Activated CD4-positive, alpha-beta memory T cell treated with anti-CD3 and anti-CD28 coated beads for 36 hours (primary cell): ENCODE data around the gene LEPROT. TPM values are rescaled to one million over a fixed set of nuclear protein-coding genes. Genes with fewer than 3 reads are reported as not detected.

Experiments used
- CTCF ChIA-PET: fragments of 350-600 bp; sonication (Branson Sonifier 250); formaldehyde crosslinking; loops from one replicate; lab custom pipeline; 2021; ENCODE audit warnings: antibody characterized with exemption, inconsistent platforms; lab: Charles Lee
- POLR2A ChIA-PET: fragments of 350-600 bp; sonication (Branson Sonifier 250); formaldehyde crosslinking; loops from one replicate; lab custom pipeline; 2021; ENCODE audit warnings: antibody characterized with exemption; lab: Charles Lee
- DNase-seq: peaks from one replicate; pipeline ENCODE4 v3.0.0-alpha.2; 2020
- H3K27ac Mint-ChIP-seq: one replicate; pipeline ENCODE4 v1.8.0; 2021; ENCODE audit warnings: mixed read lengths
- H3K27me3 Mint-ChIP-seq: one replicate; pipeline ENCODE4 v1.8.0; 2021; ENCODE audit warnings: mixed read lengths
- H3K36me3 Mint-ChIP-seq: one replicate; pipeline ENCODE4 v1.8.0; 2021; ENCODE audit warnings: mixed read lengths
- H3K4me1 Mint-ChIP-seq: one replicate; pipeline ENCODE4 v1.8.0; 2021; ENCODE audit warnings: low read depth, mixed read lengths
- H3K4me3 Mint-ChIP-seq: one replicate; pipeline ENCODE4 v1.8.0; 2021; ENCODE audit warnings: mild to moderate bottlenecking, mixed read lengths
- H3K9me3 Mint-ChIP-seq: one replicate; pipeline ENCODE4 v1.8.0; 2021; ENCODE audit warnings: mixed read lengths
- intact Hi-C: fragments of 100-400 bp; cut with micrococcal nuclease; formaldehyde crosslinking; loops from one replicate; pipeline ENCODE4 v1.15.1; 2023
- total RNA-seq, 2 experiments: library from RNA; stranded (reverse); gene quantifications; one replicate each; pipeline ENCODE4 v1.2.3, GENCODE V29; 2021

Gene LEPROT
- total RNA-seq, 2 experiments from 2014 or later, result 17.9 to 19.6 TPM

DNA sequence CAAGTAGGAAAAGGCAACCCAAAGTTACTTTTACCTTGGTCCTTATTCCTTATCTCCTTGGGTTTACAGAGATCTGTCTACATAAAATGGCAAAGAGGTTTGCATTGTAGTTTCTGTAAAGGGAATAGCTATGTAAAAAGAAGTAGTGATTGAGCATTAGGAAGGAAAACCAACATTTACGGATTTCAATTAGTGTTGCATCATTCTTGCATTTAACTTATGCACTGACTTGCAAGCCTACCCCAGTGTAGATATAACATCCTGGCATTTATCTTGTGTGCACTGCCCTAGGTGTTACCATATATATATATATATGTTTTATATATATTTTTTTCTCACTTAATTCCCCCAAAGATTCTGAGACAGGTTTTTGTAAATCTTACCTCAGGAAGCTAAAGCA lies 3.7 kb upstream of the LEPROT start:
- DNase-seq, result no peak
- peaks cover 12% of the 10 kb centered on the region for H3K4me1 Mint-ChIP-seq
- CTCF ChIA-PET, result interaction anchor here (1.5 to 3.9 kb wide), 2 partner anchors 14 to 162 kb away, joined by 5 to 28 read pairs; no protein-coding TSS in a partner anchor
- intact Hi-C loops, result no loop called here
- H3K9me3 Mint-ChIP-seq, result no peaks in the 10 kb centered on the region
- H3K27ac Mint-ChIP-seq, result no peak overlapping the region
- H3K27me3 Mint-ChIP-seq, result no peaks in the 10 kb centered on the region
- no peak overlapping the region for H3K4me3 Mint-ChIP-seq
- POLR2A ChIA-PET, result interaction anchor here (0.8 kb wide), 1 partner anchor 19 kb away, joined by 3 read pairs; no protein-coding TSS in a partner anchor
- H3K36me3 Mint-ChIP-seq, result peaks cover 1% of the 10 kb centered on the region

DNA sequence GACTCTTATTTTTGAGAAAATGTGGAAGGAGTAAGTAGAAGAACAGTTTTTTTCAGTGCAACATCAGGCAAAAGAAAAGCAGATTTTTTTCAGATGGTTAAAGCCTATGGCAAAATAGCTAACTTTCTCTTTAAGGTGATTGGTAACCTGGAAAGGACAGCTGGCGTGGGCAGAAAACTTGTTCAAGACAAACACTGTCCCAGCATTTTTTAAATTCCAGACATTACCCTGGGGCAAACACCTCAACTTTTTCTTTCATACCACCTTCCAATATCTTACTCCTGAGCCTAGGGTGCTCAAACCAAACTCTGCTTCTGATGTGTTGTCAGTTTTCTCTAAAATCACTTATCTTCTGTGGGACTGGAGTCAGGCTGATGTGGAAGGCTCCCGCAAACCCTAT lies 2.7 kb upstream of the LEPROT start:
- DNase-seq, result no peak
- no peak overlapping the region for H3K4me3 Mint-ChIP-seq
- peaks cover 10% of the 10 kb centered on the region for H3K4me1 Mint-ChIP-seq
- CTCF ChIA-PET, result interaction anchor here (1.5 to 3.9 kb wide), 2 partner anchors 13 to 163 kb away, joined by 5 to 28 read pairs; no protein-coding TSS in a partner anchor
- no peaks in the 10 kb centered on the region for H3K36me3 Mint-ChIP-seq
- no peaks in the 10 kb centered on the region for H3K27me3 Mint-ChIP-seq
- POLR2A ChIA-PET, result no interaction called here
- no peaks in the 10 kb centered on the region for H3K9me3 Mint-ChIP-seq
- intact Hi-C loops, result no loop called here
- H3K27ac Mint-ChIP-seq, result no peak overlapping the region

DNA sequence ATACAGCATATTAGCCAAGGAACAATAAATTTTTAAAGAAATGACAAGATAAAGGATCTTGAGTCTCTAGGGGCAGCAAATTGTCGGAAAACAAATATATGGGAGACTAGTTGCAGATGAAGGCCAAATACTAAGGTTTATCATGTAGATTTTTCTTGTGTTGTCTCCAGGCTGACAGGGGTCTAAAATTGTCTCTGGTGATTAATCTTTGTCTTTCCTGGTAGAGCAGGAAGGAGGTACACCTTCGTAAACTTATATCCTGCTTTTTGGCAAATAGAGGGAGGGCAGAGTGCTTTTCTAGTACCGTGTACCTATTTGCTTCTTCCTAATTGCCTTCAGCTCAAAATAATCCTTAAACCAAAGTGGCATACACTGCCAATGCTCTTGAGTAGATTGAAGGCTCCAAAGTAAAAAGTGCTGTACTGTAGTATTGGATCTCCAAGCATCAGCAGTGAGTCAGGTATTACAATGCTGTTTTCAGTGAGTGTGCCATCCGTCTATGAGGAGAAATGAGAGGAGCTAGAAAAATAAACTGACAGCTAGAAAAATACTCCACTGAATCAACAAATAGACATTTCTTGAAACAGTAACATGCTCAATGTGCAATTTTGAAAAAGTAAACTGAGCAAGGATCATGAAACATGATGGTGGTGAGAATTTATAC lies 1.8 kb upstream of the LEPROT start:
- POLR2A ChIA-PET, result interaction anchor here (1.5 to 2.2 kb wide), 3 partner anchors 21 to 28 kb away, joined by 4 to 18 read pairs (median 6); no protein-coding TSS in a partner anchor
- Mint-ChIP-seq H3K27ac (no peak overlapping the region), H3K4me3 (no peak overlapping the region), H3K9me3 (no peaks in the 10 kb centered on the region), H3K36me3 (no peaks in the 10 kb centered on the region), H3K4me1 (peaks cover 11% of the 10 kb centered on the region), H3K27me3 (no peaks in the 10 kb centered on the region)
- no peak for DNase-seq
- intact Hi-C loops, result no loop called here
- CTCF ChIA-PET, result interaction anchor here (2.2 to 3.9 kb wide), 2 partner anchors 12 to 25 kb away, joined by 13 to 28 read pairs; no protein-coding TSS in a partner anchor

DNA sequence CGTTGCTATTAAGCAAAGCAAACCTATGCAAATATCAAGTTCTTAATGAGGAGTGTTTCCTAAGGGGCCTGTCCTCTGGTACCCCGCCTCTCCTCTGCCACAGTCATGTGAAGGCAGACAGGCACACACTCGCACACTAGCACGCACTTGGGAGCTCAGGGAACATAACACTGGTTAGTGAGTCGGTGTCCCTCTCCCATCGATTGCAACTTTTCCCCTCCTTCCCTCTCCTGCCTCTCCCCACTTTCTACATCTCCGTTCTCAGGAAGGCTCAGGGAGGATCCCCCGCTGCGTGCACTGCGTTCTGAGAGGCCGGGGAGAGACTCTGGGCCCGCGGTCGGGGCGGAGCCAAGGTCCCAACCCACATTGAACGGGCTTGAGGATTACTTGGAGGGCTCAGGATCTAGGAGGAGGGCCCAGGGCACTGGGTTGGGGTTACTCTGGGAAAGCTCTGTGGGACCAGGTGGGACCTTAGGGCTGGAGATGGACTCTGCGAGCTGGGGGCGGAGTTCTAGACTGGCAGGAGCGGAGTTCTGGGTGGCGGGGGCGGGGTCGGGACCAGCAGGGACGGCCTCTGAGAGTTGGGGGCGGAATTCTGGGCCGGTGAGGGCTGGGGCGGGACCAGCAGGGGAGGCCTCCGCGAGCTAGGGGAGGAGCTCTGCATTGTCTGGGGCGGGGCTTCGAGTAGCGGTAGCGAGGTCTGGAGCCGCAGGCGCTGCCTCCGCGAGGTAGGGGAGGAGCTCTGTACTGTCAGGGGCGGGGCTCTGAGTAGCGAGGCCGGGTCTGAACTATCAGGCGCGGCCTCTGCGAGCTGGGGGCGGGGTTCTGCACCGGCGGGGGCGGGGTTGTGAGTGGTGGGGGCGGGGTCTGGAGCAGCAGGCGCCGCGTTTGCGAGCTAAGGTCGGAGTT lies 533 bp upstream of the LEPROT start:
- H3K9me3 Mint-ChIP-seq, result no peaks in the 10 kb centered on the region
- peak; percentile 99 for DNase-seq
- intact Hi-C loops, result loop anchor here (1.0 to 5.0 kb wide), 9 partner anchors 22 to 954 kb away; partner anchors contain the start of gene JAK1
- no peaks in the 10 kb centered on the region for H3K27me3 Mint-ChIP-seq
- H3K27ac Mint-ChIP-seq, result peak overlapping the region; percentile 88
- peaks cover 21% of the 10 kb centered on the region for H3K4me1 Mint-ChIP-seq
- ChIA-PET CTCF (interaction anchor here (1.0 to 3.9 kb wide), 4 partner anchors 11 to 165 kb away, joined by 3 to 28 read pairs (median 11); no protein-coding TSS in a partner anchor), POLR2A (interaction anchor here (0.8 to 2.2 kb wide), 6 partner anchors 11 to 37 kb away, joined by 3 to 18 read pairs (median 4); no protein-coding TSS in a partner anchor)
- H3K4me3 Mint-ChIP-seq, result peak overlapping the region; percentile 90
- peaks cover 8% of the 10 kb centered on the region for H3K36me3 Mint-ChIP-seq

DNA sequence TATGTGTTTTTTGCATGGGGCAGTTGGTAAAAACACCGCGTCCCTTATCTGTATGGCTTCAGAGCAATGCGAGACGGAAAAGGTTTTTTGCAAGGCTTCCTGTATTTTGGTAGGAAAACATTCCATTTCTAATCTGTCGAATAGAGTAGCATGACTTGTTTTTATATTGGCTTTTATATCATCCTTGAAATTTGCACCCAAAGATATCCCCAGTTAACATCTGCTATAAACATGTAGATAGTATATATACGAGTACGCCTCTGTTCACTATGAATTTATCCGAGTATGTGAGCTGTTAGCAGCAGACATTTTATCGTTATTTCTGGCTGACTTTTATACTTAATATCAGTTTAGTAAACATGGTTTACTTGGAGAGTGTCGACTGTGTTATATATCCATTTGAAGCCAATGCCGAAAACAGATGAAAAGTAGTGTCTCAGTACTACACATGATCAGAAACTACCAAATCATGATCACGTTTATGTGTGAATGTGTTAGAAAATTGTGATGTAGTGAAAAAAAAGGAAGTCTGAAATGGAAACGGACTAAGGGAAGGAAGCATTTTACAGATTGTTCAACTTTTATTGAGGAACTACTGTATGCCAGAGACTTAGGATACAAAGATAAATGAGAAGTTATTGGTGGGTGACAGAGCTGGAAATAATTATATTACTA lies 1.0 kb downstream of the LEPROT start:
- CTCF ChIA-PET, result interaction anchor here (1.7 kb wide), 1 partner anchor 167 kb away, joined by 6 read pairs; no protein-coding TSS in a partner anchor
- DNase-seq, result no peak
- Mint-ChIP-seq H3K4me3 (no peak overlapping the region), H3K4me1 (peaks cover 21% of the 10 kb centered on the region), H3K27ac (no peak overlapping the region), H3K27me3 (no peaks in the 10 kb centered on the region), H3K9me3 (no peaks in the 10 kb centered on the region), H3K36me3 (peaks cover 21% of the 10 kb centered on the region)
- intact Hi-C loops, result loop anchor here (2.0 to 5.0 kb wide), 6 partner anchors 353 to 1503 kb away; partner anchors contain the start of genes DNAI4, JAK1 and MIER1
- POLR2A ChIA-PET, result no interaction called here

DNA sequence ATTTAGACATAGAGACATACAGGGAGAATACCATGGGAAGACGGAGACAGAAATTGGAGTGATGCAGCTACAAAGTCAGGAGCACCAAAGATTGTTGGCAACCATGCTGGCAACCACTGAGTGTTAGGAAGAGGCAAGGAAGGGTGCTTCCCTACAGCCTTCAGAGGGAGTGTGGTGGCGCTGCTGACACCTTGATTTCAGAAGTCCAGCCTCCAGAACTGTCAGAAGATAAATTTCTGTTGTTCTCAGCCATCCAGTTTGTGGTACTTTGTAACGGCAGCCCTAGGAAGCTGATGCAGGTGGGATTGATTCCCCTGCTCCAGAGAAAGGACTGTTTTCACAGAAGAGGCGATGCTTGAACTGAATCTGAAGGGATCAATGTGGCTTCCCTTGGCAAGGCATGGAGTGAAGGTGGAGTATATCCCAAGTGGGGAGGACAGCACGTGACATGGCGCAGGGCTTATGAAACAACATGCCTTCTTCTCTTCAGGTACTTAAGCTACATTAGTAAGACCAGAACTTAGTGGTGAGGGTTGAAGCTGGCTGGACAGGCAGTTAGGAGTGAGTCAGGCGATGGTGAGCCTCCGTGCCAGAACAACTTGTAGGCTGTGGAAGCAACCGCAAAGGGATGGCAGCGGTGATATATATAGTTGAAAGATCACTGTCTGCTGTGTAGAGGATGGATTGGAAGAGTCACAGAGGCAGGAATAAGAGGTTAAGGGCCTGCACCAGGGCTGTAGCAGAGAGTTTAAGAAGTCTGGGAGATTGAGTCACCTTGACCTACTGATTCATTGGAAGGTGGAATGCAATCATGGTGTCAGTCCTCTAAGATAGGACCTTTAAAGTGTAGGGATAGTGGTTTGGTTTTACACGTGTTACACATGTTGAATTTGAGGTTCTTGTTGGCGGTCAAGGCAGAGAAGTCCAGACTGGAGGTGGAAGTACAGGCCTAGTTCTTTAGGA lies 2.1 kb downstream of the LEPROT start:
- no peaks in the 10 kb centered on the region for H3K27me3 Mint-ChIP-seq
- H3K9me3 Mint-ChIP-seq, result no peaks in the 10 kb centered on the region
- no peak overlapping the region for H3K27ac Mint-ChIP-seq
- DNase-seq, result peak; percentile 10
- no peak overlapping the region for H3K4me3 Mint-ChIP-seq
- intact Hi-C loops, result loop anchor here (2.0 to 5.0 kb wide), 4 partner anchors 500 to 1502 kb away; partner anchors contain the start of genes DNAI4 and MIER1
- POLR2A ChIA-PET, result interaction anchor here (1.6 kb wide), 1 partner anchor 29 kb away, joined by 10 read pairs; no protein-coding TSS in a partner anchor
- peaks cover 21% of the 10 kb centered on the region for H3K4me1 Mint-ChIP-seq
- peaks cover 22% of the 10 kb centered on the region for H3K36me3 Mint-ChIP-seq
- CTCF ChIA-PET, result interaction anchor here (1.7 kb wide), 1 partner anchor 168 kb away, joined by 6 read pairs; no protein-coding TSS in a partner anchor

DNA sequence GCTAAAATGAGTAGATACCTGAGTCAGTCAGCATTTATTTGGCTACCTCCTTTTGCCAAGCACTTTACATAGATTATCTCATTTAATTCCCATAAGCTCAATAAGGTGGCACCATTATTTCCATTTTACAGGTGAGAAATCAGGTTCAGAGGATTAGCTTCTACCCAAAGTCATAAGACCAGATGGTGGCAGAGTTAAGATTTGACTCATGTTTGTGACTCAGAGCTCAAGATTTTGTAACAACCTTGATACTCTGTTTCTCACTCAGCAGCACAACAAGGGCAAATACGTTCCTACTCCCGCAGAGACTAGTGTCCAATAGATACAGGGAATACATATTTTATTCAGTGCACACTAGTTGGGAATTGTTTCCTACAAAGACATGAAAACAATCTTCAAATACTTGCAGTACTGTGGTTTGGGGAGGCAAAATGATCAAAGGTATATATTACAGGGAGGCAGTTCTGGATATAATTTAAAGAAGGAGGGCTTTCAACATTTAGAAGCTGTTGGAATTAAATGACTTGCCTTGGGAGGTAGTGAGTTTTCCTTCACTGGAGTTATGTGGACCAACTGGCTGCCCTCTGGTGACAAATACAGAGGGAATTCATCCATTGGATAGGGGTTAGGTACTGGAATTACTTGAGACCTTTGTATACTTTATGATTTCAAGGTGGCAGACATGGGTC lies 3.6 kb downstream of the LEPROT start:
- peak overlapping the region; percentile 34 for H3K27ac Mint-ChIP-seq
- peak; percentile 11 for DNase-seq
- ChIA-PET POLR2A (interaction anchor here (1.1 to 1.6 kb wide), 2 partner anchors 30 to 170 kb away, joined by 4 to 10 read pairs; no protein-coding TSS in a partner anchor), CTCF (interaction anchor here (0.6 to 0.7 kb wide), 2 partner anchors 171 to 175 kb away, joined by 3 to 4 read pairs; no protein-coding TSS in a partner anchor)
- intact Hi-C loops, result loop anchor here (1.0 to 5.0 kb wide), 7 partner anchors 31 to 1501 kb away; partner anchors contain the start of genes AK4, DNAI4 and MIER1
- H3K4me1 Mint-ChIP-seq, result peaks cover 20% of the 10 kb centered on the region
- H3K4me3 Mint-ChIP-seq, result no peak overlapping the region
- H3K27me3 Mint-ChIP-seq, result no peaks in the 10 kb centered on the region
- peaks cover 25% of the 10 kb centered on the region for H3K36me3 Mint-ChIP-seq
- no peaks in the 10 kb centered on the region for H3K9me3 Mint-ChIP-seq

DNA sequence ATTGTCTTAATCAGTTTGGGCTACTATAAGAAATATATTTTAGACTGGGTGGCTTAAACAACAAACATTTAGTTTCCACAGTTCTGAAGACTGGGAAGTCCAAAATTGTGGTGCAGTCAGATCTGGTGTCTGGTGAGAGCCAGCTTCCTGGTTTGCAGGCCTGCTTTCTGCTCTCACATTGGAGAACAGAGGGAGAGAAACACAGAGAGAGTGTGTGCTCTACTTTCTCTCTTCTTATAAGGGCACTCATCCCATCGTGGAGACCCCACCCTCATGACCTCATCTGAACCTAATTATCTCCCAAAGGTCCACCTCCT lies 4.1 kb downstream of the LEPROT start:
- H3K4me1 Mint-ChIP-seq, result peaks cover 16% of the 10 kb centered on the region
- no peak overlapping the region for H3K4me3 Mint-ChIP-seq
- H3K27ac Mint-ChIP-seq, result no peak overlapping the region
- ChIA-PET CTCF (interaction anchor here (0.6 to 1.3 kb wide), 2 partner anchors 172 to 263 kb away, joined by 3 to 4 read pairs; no protein-coding TSS in a partner anchor), POLR2A (interaction anchor here (1.1 kb wide), 1 partner anchor 170 kb away, joined by 4 read pairs; no protein-coding TSS in a partner anchor)
- no peaks in the 10 kb centered on the region for H3K9me3 Mint-ChIP-seq
- DNase-seq, result no peak
- H3K36me3 Mint-ChIP-seq, result peaks cover 25% of the 10 kb centered on the region
- H3K27me3 Mint-ChIP-seq, result no peaks in the 10 kb centered on the region
- intact Hi-C loops, result loop anchor here (1.0 to 5.0 kb wide), 6 partner anchors 31 to 928 kb away; partner anchors contain the start of gene AK4

DNA sequence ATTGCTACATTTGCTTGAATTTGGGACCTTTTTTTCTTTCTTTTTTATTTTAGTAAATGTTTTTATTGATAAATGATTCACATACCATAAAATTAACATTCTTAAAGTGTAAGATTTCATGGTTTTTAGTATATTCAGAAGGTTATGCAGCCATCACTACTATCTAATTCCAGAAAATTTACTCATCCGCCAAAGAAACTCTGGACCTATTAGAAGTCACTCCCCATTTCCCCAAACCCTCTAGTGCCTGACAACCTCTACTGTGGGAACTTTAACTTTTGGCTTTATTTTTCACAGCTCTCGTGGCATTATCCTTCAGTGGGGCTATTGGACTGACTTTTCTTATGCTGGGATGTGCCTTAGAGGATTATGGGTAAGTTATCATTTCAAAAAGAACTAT lies 4.5 kb downstream of the LEPROT start:
- H3K9me3 Mint-ChIP-seq, result no peaks in the 10 kb centered on the region
- POLR2A ChIA-PET, result no interaction called here
- H3K36me3 Mint-ChIP-seq, result peaks cover 25% of the 10 kb centered on the region
- CTCF ChIA-PET, result interaction anchor here (1.3 kb wide), 1 partner anchor 262 kb away, joined by 3 read pairs; no protein-coding TSS in a partner anchor
- H3K4me3 Mint-ChIP-seq, result no peak overlapping the region
- no peak overlapping the region for H3K27ac Mint-ChIP-seq
- no peak for DNase-seq
- intact Hi-C loops, result loop anchor here (2.0 kb wide), 2 partner anchors 164 to 276 kb away; partner anchors contain the start of gene AK4
- H3K27me3 Mint-ChIP-seq, result no peaks in the 10 kb centered on the region
- peaks cover 12% of the 10 kb centered on the region for H3K4me1 Mint-ChIP-seq
